Dermis blood vessel endothelial cell (primary cell): ENCODE results near the gene SESN2. TPM values are rescaled to one million over a fixed set of nuclear protein-coding genes. Genes with fewer than 3 reads are reported as not detected.

Source experiments
- DNase-seq: peaks from one replicate; pipeline ENCODE4 v3.0.0; 2010
- total RNA-seq: library from RNA; depleted of rRNA; stranded (reverse); fragments of >200 nt; gene quantifications from 2 replicates; pipeline ENCODE4 v1.2.3, GENCODE V29; 2014

Gene SESN2
- total RNA-seq, 1 donor from 2014 or later, result 9.9 TPM

DNA sequence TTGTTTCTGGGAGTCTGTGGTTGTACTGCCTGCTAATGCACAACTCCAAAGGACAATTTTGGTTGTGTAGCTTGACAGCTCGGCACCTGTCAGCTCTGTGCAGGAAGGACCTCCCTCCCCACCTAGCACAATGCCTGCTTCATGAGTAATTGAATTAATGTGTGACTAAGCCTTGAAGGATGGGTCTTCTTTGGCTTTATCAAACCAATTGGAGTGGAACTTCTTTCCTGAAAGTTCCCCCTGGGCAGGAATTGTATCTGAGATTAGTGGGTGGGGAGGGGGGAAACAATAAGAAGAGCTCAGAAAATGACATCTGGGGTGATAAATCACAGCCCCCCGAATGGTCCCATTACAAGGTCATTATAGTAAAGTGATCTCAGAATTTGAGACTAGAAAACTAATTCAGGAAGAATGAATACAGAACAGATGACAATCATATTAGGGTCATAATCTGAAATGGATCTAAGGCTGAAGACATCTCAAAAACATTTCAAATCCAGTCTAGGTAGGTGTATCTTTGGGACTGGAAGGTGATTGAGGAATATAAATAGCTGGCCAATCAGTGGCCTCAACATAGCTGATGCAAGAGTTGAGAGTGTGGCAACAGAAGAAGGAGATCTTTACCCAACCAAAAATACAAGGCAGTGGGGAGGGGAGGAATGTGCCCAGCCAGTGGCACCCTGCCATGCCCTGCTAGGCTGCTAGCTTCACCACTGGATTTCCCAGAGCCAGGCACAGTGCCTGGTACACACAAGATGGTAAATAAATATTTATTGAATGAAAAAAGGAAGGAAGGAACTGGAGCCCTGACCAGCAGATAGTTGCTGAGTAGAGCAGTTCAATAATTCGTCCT, 10.1 kb upstream of the SESN2 start:
- peak; percentile 62 for DNase-seq

DNA sequence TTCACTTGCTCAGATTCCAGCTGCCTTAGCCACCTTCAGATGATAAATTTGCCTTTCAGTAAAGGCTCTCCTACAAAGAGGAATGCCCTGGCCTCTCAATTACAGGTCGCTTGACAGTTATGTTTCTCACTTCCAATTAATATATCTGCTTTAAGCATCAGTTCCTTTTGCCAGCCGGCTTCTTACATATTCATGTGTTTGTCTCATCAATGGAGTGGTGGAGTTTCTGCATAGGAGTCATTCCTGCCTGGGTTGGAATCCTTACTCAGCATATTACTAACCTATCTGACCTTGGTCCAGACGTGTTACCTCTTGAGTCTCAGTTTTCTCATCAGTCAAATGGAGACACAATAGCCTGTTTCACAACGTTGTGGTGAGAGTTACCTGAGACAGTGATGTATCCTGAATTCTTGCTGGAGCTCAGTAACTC, 9.4 kb upstream of the SESN2 start:
- no peak for DNase-seq

- DNase-seq, result no peak
Measured at GRCh38 chr1:28256197-28256827, 3.0 kb upstream of the SESN2 start.

DNA sequence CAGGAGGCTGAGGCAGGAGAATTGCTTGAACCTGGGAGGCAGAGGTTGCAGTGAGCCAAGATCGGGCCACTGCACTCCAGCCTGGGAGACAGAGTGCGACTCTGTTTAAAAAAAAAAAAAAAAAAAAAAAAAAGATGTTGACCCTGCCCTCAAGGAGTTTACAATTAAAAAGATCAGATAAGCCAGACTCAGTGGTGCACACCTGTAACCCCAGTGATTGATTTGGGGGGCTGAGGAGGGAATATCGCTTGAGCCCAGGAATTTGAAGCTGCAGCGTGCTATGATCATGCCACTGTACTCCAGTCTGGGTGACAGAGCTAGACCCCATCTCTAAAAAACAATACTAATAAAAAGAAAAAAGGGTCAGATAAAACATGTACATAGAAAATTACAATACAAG, 1.6 kb upstream of the SESN2 start:
- no peak for DNase-seq

- DNase-seq, result no peak
Measured at GRCh38 chr1:28258628-28259251, 578 bp upstream of the SESN2 start.

DNA sequence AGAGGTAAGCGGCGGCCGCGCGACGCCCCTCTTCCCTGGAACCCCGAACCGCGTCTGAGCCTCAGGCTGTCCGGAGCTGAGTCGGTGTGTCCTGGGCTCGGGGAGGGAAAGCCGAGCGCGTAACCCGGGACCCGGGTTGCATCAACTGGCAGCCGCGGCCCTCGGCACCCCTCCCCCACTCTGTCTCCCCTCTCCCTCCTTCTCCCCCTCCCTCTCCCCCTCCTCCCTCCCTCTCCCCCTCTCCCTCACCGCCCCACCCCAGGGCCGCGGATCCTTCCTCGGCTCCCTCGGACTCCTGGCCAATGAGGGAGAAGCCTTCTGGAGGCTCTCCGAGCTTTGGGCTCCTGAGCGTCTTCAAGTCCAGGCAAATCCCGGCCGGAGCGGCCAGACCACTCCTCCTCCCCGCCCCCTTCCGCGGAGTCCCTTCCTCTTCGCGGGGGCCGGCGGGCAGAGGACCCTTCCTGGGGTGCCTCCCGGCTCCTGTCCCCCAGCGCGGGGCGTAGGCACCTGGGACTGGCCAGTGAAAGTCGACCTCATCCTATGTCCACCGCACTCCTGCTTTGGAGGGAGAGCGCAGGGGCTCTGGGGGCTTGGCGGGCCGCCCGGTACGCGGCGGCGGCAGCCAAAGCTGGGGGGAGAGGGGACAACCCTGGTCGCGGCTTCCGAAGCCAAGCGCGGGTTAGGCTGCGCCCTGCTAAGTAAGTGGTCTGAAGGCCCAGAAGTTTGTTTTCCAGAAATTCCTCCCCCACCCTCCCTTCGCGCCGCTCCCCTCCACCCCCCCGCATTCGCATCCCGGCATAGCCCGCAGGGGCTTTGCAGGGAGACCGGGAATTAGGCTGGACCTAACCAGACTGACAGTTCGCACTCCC, 850 bp downstream of the SESN2 start:
- peak; percentile 88 for DNase-seq

DNA sequence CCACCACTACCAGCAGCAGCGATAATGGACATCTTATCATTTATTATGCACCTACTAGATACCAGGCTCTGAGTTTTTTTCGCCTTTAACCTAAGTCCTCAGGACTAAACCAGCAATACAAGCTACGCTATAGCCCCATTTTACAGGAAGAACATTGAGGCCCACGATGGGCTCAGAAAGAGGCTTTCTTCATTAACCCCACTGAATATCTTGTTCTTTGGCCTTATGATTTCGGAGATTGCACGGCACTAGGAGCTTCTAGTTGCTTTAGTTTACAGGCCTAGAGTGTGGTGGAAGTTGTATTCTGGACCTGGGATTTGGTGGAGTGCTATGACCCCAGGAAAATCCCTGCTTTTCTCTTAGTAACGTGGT, 1.5 kb downstream of the SESN2 start:
- no peak for DNase-seq

- no peak for DNase-seq
Measured at GRCh38 chr1:28264897-28265296, 5.6 kb downstream of the SESN2 start.

DNA sequence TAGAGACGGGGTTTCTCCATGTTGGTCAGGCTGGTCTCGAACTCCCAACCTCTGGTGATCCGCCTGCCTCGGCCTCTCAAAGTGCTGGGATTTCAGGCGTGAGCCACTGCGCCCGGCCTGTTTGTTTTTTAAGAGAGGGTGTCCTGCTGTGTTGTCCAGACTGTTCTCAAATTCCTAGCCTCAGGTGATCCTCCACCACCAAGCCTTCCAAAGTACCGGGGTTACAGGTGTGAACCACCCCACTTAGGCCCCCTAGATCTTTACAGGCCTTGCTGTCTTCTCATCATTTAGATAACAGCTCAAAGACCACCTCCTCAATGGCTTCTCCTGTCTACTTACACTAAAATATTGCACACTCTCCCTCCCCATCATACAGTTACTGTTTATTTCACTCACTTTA, 6.3 kb downstream of the SESN2 start:
- DNase-seq, result no peak

DNA sequence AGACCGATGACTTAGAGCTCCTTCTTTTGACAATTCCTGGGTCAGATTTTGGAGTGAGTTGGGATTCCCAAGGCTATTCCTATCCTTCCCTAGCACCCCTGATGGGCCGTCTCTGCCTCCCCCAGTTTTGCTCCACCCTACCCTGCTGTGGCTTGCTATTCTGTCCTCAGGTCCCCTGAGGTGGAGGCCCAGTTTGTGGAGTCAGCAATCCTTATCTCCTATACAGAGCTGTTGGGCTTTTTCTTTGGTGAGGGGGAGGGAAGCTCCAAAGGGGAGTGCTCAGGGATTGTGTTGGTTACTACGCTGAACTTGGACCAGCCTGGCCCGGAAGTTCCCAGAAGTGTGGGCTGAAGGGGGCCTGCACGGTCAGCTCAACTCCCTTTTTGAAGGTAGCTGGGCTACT, 7.6 kb downstream of the SESN2 start:
- no peak for DNase-seq

DNA sequence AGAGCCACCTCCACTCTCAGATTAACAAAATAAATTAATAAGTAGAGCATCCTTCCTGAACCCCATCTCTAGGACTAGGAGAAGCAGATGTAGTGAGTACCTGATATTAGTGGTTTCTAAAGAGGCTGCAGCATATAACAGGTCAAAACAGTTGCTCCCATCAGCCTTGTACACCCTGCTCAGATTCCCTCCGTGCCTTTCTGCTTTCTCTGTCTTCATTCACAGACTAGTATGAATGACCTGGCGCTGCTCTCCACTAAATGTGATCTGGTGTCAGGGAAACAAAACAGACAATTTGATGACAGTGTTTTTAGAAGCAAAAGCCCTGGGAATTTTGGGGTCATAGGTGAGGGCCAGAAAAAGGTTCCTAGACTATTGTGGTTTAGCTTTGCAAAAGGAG, 8.3 kb downstream of the SESN2 start:
- DNase-seq, result no peak

- DNase-seq, result no peak
Measured at GRCh38 chr1:28269529-28269928, 10.2 kb downstream of the SESN2 start.

- DNase-seq, result no peak
Measured at GRCh38 chr1:28272215-28272852, 13.0 kb downstream of the SESN2 start.

GRCh38 chr1:28273216-28273860, 14.0 kb downstream of the SESN2 start:
- DNase-seq, result no peak

DNA sequence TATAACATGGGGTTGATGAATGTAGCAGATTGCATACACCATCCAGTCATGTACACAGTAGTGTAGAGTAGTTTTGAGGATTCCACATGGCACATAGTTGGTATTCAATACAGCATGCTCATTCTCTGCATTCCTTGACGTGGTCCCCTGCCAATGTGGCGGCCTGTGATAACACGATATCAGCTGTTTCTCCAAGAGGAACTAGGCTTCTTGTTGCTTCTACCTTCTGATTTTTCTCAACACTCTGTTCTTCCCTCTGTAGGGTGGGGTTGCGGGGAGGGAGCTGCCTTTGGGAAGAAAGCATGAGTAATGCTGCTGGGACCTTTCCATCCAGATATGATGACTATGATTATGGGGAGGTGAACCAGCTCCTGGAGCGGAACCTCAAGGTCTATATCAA, 19.4 kb downstream of the SESN2 start:
- no peak for DNase-seq

- DNase-seq, result no peak
Measured at GRCh38 chr1:28279721-28280120, 20.4 kb downstream of the SESN2 start.

DNA sequence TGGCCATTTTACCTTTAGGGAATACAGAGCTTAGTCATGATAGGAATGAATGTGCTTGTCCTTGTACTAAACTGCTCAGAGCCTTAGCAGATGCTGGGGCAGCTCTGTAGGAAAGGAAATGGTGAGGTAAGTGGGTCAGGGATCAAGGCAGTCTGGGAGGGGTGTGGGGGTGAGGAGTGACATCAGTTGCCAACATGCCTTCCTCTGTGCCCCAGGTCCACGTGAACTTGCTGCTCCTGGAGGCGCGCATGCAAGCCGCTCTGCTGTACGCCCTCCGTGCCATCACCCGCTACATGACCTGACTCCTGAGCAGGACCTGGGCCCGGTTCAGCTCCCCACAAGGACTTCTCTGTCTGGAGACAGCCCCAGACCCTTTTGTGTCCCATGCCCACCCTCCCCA, 21.2 kb downstream of the SESN2 start:
- DNase-seq, result peak; percentile 38

GRCh38 chr1:28280977-28281381, 21.7 kb downstream of the SESN2 start:
- no peak for DNase-seq

DNA sequence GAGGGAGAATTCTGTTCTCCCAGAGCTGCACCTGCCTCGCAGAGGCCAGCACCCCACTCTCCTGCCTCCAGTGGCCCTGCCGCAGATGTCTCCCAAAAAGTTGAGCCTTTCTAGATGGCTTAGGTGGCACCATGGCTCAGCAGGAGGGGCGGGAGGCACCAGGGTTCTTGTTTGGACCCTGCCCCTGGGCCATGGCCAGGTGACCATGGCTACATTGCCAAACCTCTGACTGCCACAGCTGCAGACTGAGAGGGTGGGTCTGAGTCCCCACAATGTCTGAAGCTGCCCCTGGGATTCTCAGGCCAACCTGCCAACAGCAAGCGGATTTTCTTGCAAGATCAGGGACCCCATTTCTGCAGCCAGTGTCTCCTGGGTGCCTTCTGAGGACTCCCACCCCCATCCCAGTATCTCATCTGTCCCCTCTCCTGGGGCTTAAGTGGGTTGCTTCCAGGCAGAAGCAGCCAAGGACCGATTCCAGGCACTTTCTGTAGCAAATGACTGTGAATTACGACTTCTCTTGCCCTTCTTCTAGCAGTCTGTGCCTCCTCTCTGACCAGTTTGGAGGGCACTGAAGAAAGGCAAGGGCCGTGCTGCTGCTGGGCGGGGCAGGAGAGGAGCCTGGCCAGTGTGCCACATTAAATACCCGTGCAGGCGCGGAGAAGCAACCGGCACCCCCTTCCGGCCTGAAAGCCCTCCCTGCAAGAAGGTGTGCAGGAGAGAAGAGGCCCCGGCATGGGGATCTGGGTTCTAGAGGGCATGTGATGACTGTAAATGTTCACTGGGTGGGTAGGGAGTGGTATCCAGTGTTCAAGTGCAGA, 22.5 kb downstream of the SESN2 start:
- DNase-seq, result no peak

DNA sequence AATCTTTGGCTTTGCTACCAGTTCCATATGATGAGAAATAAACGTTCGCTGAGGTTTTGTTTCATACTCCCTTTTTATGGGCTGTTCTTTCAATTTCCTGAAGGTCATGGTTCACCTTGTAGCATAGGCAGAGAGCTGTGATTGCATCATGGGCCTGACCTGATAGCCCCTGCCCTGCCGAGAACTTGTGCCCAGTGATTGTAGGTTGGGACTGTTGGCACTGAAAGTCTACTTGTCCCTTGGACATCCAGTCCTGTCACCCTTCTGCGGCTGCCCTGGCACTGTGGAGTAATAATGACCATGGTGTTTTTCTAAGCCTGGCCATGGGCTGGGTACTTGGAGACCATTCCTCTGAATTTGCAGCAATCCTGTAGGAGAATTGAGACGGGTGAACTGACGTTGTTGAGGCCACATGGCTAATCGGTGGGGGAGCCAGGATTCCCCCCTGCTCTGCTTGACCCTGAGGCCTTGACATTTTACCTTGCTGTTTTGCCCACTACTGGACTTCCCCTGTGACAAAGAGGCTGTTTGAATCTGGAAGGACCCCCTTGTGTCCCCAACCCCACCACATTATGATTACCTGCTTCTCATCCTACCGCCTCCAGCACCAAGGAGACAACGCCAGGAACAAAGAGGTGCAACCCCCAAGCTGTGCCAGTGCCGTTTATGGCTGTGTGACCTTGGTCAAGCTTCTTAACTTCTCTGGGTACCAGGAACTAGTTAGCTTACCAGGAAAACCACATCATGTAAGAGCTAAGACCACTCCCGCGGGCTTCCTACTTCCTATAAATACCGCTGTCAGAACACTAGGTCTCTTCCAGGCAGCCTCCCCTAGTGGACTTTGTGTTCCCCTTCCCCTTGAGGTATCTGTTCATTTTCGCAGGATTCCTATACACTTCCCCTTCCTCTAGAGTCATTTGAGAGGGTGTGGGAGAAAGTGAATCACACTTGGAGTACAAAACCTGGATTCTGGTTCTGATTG, 23.4 kb downstream of the SESN2 start:
- no peak for DNase-seq
